LNCaP clone FGC (cell line): ENCODE measurements around the gene VAT1L.

Experiments
- DNase-seq: peaks from one replicate; pipeline ENCODE4 v3.0.0-alpha.2; 2011; ENCODE audit warnings: low read depth
- H3K4me3 ChIP-seq: 2 replicates; pipeline ENCODE4 v1.5.1; 2011; ENCODE audit warnings: mild to moderate bottlenecking, low read depth, low read length, control low read depth
- CTCF ChIP-seq: IDR thresholded peaks from 2 replicates; pipeline ENCODE4 v1.5.1; 2012; ENCODE audit warnings: mild to moderate bottlenecking; ENCODE audit not compliant: control insufficient read depth, insufficient read depth; ENCODE audit errors: extremely low read depth

Gene VAT1L

DNA sequence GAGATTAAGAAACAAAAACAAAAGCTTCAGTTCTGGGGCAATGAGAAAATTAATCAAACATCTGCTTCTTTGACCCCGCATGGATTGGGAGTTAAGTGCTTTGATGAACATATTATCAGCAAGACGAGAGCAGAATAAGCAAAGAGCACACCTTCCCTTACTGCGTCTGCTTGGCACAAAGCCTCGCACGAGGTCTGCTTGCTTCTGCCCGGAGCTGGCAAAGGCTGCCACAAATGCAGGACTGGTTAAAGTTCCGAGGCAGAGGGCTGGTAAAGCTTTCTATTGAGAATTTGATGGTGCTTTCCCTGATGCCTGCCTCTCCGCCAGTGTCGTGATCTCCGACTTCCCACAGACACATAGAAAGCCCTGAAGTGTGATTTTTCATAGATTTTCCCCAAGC lies 17.0 kb downstream of the VAT1L start:
- TF ChIP-seq CTCF = no peak
- DNase-seq = peak; percentile 8
- H3K4me3 ChIP-seq = no peak overlapping the region

- no peak overlapping the region for H3K4me3 ChIP-seq
- no peak for DNase-seq
- no peak for TF ChIP-seq CTCF
These were observed 18.7 kb downstream of the VAT1L start for GRCh38 chr16:77807021-77807420.

DNA sequence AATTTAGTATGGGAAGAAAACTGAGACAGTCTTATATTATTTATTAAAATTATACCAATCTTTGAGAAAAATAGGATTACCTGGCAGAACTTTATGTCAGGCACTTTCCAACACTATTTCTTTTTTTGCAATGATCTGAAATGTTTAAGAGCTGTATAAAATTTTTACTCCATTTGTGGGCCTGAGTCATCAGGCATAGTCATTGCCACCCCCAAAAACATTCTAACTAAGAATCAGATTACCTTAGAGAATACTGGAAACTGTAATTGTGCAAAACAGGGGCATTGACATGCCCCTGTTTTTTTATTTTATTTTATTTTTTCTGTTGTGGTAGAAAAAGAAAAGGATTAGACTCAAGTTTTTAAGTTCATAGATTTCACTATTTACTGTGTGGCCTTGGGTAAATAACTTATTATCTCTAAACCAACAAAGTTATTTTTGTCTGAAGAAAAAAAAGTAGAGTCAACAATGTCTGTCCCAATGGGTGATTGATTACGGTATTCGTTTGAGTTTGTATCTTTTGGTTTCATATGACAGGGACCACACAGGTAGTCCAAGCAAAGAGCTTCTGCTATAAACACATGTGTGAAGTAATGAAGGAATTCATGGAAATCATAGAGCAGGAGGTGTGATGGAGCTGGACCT lies 24.6 kb downstream of the VAT1L start:
- TF ChIP-seq CTCF = no peak
- no peak overlapping the region for H3K4me3 ChIP-seq
- DNase-seq = no peak

- DNase-seq = no peak
- no peak overlapping the region for H3K4me3 ChIP-seq
- no peak for TF ChIP-seq CTCF
These were observed 27.9 kb downstream of the VAT1L start for GRCh38 chr16:77816293-77816692.

DNA sequence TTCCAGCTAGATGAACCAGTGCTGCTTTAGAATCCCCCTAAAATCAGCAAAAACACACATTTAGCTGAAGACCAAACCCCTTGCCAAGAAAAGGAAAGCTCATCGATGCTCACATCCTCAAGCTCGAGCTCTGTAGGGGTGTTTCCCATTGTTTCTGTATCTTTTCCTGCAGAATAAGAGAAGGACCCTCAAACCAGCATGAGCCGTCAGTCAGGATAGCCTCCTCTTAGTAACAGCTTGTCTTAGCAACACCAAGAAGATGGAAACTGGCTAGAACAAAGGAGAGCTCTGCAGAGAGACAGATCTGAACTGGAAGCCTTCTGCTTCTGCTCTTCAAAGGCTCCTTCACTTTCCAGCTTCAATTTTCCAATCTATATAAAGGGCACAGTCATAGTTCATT lies 32.0 kb downstream of the VAT1L start:
- no peak for DNase-seq
- no peak for TF ChIP-seq CTCF
- no peak overlapping the region for H3K4me3 ChIP-seq

DNA sequence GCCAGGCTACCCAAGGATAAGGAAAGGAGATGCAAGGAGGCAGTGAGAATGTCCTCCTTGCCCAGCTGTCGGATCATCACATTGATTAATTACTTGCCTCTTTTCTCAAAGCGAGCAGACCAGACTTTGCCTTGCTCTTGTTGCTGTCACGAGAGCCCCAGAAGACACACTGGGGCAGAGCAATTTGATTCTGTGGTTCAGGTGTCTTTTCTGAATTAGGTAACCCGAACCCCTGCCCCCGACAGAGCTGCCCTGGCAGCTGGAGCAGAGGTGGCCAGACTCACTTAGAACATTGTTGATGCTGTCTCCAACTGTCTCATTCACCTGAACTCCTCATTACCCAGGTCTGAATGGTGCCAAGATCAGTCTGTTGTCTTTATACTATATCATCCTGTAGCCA lies 34.3 kb downstream of the VAT1L start:
- TF ChIP-seq CTCF = no peak
- H3K4me3 ChIP-seq = no peak overlapping the region
- no peak for DNase-seq

DNA sequence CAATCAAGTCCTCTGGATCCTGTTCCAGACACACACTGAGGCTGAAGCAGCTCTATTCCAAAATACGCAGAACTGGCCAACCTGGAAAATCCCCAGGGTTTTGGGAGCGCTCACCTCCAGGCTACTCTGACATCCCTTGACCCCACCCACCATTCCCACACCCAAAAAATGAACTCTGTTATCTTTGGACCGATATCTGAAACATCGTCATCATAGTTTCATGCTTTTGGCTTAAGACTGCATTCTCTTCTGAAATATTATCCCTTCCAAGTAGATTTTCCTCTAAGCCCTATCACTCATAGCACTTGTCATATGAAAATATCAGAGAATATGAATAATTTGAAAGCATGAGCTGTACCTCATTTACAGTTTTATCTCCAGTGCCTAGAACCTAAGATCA lies 34.7 kb downstream of the VAT1L start:
- TF ChIP-seq CTCF = no peak
- no peak for DNase-seq
- no peak overlapping the region for H3K4me3 ChIP-seq
